T-helper 9 cell (primary cell): ENCODE measurements around the gene DHRS2.
"Not testable (repeated sequence)": the region's sequence is repeated elsewhere in the genome, so short reads cannot be mapped to it uniquely, and the experiment has no call there.

Experiments
- DNase-seq: peaks from one replicate; pipeline ENCODE4 v3.0.0-alpha.2; 2020

DHRS2 gene

GRCh38 chr14:23634698-23635412 lies 1.3 kb upstream of the DHRS2 start:
- not testable (repeated sequence) for DNase-seq

GRCh38 chr14:23637312-23637654 lies 1.1 kb downstream of the DHRS2 start:
- not testable (repeated sequence) for DNase-seq

GRCh38 chr14:23637655-23638413 lies 1.7 kb downstream of the DHRS2 start:
- not testable (repeated sequence) for DNase-seq

- no peak for DNase-seq
These were observed 2.4 kb downstream of the DHRS2 start for GRCh38 chr14:23638414-23639047.

- no peak for DNase-seq
These were observed 3.1 kb downstream of the DHRS2 start for GRCh38 chr14:23639048-23639890.

- no peak for DNase-seq
These were observed 3.8 kb downstream of the DHRS2 start for GRCh38 chr14:23639891-23640523.

GRCh38 chr14:23640524-23641141 lies 4.5 kb downstream of the DHRS2 start:
- DNase-seq, result no peak

GRCh38 chr14:23641180-23641914 lies 5.2 kb downstream of the DHRS2 start:
- DNase-seq, result no peak

- DNase-seq, result no peak
These were observed 5.9 kb downstream of the DHRS2 start for GRCh38 chr14:23641915-23642588.

GRCh38 chr14:23643533-23644194 lies 7.5 kb downstream of the DHRS2 start:
- DNase-seq, result no peak

GRCh38 chr14:23644195-23644918 lies 8.2 kb downstream of the DHRS2 start:
- DNase-seq, result no peak

- no peak for DNase-seq
These were observed 8.8 kb downstream of the DHRS2 start for GRCh38 chr14:23644919-23645336.

GRCh38 chr14:23645504-23645811 lies 9.3 kb downstream of the DHRS2 start:
- no peak for DNase-seq

- no peak for DNase-seq
These were observed 9.9 kb downstream of the DHRS2 start for GRCh38 chr14:23645812-23646647.

GRCh38 chr14:23646648-23647549 lies 10.7 kb downstream of the DHRS2 start:
- DNase-seq, result no peak

- DNase-seq, result no peak
These were observed 11.5 kb downstream of the DHRS2 start for GRCh38 chr14:23647619-23648018.

GRCh38 chr14:23648764-23649460 lies 12.7 kb downstream of the DHRS2 start:
- no peak for DNase-seq
